ENCODE results near the gene MAP3K8. TPM values are rescaled to one million over a fixed set of nuclear protein-coding genes. Genes with fewer than 3 reads are reported as not detected.
A peak's percentile ranks its signal among the peaks of the same experiment; 100 is the strongest.

Gene MAP3K8
- total and polyA plus RNA-seq, 3 donors from 2014 or later, result 3.1 to 10.4 (median 5.2) TPM

DNA sequence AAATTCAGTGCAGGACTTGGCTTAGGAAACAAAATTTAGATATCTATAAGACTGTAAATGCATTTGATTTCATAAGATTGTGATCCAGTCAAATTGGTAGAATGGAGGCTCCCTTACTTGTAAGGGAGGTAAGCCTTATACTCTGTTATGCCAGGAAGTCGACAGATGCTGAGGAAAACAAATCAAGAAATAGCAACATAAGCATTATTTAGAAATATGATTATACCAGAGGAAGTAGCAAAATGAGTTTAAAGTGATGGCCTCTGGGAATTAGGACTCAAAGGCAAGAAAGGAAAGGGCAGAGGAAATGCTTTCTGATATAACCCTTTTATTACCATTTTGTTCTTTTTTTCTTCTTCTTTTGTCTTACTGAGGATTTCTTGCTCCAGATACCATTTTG lies 44.4 kb upstream of the MAP3K8 start:
- no peaks in the 10 kb centered on the region for H3K9me3 ChIP-seq
- intact Hi-C loops (cut with DNase I; ENCODE audit: low total_unique reads), result no loop called here
- TF ChIP-seq, protein P1, sequence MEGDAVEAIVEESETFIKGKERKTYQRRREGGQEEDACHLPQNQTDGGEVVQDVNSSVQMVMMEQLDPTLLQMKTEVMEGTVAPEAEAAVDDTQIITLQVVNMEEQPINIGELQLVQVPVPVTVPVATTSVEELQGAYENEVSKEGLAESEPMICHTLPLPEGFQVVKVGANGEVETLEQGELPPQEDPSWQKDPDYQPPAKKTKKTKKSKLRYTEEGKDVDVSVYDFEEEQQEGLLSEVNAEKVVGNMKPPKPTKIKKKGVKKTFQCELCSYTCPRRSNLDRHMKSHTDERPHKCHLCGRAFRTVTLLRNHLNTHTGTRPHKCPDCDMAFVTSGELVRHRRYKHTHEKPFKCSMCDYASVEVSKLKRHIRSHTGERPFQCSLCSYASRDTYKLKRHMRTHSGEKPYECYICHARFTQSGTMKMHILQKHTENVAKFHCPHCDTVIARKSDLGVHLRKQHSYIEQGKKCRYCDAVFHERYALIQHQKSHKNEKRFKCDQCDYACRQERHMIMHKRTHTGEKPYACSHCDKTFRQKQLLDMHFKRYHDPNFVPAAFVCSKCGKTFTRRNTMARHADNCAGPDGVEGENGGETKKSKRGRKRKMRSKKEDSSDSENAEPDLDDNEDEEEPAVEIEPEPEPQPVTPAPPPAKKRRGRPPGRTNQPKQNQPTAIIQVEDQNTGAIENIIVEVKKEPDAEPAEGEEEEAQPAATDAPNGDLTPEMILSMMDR (IDR thresholded peaks at IDR 0.05), result no peak
- TF ChIP-seq POLR2A (IDR thresholded peaks at IDR 0.05), result no peak
- no peak overlapping the region for H3K27ac ChIP-seq
- no peaks in the 10 kb centered on the region for H3K36me3 ChIP-seq (ENCODE audit: low read depth, missing control alignments)
- no peak for DNase-seq
- 45 to 62% methylated on average over 1 of the region's 1 CpG for WGBS, 2 donors
- no peaks in the 10 kb centered on the region for H3K27me3 ChIP-seq
- H3K4me1 ChIP-seq, result no peaks in the 10 kb centered on the region
- H3K4me3 ChIP-seq, result no peak overlapping the region

DNA sequence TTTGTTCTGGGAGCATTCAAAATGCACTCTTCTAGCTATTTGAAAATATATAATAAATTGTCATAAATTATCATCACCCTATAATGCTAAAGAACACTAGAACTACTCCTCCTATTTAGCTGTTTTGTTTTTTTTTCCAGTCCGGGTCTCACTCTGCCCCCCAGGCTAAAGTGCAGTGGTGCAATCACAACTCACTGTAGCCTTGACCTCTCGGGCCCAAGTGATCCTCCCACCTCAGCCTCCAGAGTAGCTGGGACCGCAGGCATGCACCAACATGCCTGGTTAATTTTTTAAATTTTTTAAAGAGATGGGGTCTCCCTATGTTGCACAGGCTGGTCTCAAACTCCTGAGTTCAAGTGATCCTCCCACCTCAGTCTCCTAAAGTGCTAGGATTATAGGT lies 43.8 kb upstream of the MAP3K8 start:
- no peak overlapping the region for H3K27ac ChIP-seq

DNA sequence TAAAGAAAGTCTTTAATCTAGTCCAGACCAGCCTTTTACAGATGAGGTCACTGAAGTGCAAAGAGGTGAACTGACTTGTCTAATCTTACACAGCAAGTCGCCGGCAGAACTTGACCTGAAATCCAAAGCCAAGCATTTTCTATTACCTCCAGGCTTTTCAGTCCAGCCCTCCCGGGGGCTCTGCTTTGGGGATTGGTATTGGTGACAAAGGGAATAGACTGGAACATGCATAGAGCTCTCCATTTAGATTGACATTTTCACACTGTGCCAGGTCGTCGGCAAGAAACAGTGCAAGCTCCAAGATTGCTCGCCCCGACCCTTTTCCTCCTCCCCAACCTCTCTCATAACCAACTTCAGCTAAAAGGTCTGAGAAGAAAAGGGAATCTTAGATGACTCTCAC lies 42.7 kb upstream of the MAP3K8 start:
- no peaks in the 10 kb centered on the region for H3K36me3 ChIP-seq (ENCODE audit: low read depth, missing control alignments)
- H3K9me3 ChIP-seq, result no peaks in the 10 kb centered on the region
- 86 to 87% methylated on average over 7 of the region's 7 CpGs for WGBS, 2 donors
- no peak for DNase-seq
- no peak overlapping the region for H3K4me3 ChIP-seq
- TF ChIP-seq, protein P1 (IDR thresholded peaks at IDR 0.05), result no peak
- no peak for TF ChIP-seq POLR2A (IDR thresholded peaks at IDR 0.05)
- H3K27ac ChIP-seq, result no peak overlapping the region
- no peaks in the 10 kb centered on the region for H3K27me3 ChIP-seq
- intact Hi-C loops (cut with DNase I; ENCODE audit: low total_unique reads), result loop anchor here (10.0 kb wide), 1 partner anchor 144 kb away; no protein-coding TSS in a partner anchor
- H3K4me1 ChIP-seq, result no peaks in the 10 kb centered on the region

More for the DNA sequence above, 43.8 kb upstream of the MAP3K8 start:
- TF ChIP-seq, protein P1 (IDR thresholded peaks at IDR 0.05), result no peak
- TF ChIP-seq POLR2A (IDR thresholded peaks at IDR 0.05), result no peak
- WGBS, 2 donors, result 64 to 72% methylated on average over 3 of the region's 3 CpGs
- H3K27me3 ChIP-seq, result no peaks in the 10 kb centered on the region
- no peaks in the 10 kb centered on the region for H3K36me3 ChIP-seq (ENCODE audit: low read depth, missing control alignments)
- no peak overlapping the region for H3K4me3 ChIP-seq
- intact Hi-C loops (cut with DNase I; ENCODE audit: low total_unique reads), result loop anchor here (10.0 kb wide), 1 partner anchor 145 kb away; no protein-coding TSS in a partner anchor
- no peak for DNase-seq
- no peaks in the 10 kb centered on the region for H3K9me3 ChIP-seq
- no peaks in the 10 kb centered on the region for H3K4me1 ChIP-seq

DNA sequence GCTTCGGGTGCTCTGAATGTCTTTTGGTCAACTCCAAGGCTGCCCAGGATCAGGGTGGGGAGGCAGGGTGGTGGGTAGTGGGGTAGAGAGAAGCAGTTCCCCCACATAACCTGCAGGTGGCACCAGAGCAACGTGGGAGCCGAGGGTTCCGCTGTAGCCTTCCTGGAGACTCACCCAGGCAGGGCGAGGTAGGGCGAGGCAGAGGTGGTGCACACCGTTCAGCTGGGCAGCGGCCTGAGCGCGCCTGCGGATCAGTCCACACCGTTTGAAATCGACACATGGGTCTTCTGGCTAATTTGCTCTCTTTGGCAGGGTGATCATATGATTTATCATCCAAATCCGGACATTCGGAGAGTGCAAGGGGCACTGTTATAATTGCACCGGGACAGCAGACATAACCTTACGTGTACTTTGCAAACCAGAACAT lies 41.4 kb upstream of the MAP3K8 start:
- Histone ChIP-seq H3K27ac (no peak overlapping the region), H3K4me3 (peak overlapping the region in 1 of 2 donors; percentile 8), H3K4me1 (no peaks in the 10 kb centered on the region), H3K27me3 (no peaks in the 10 kb centered on the region), H3K36me3 (ENCODE audit: low read depth, missing control alignments) (no peaks in the 10 kb centered on the region), H3K9me3 (no peaks in the 10 kb centered on the region)
- 5 to 9% methylated on average over 17 of the region's 17 CpGs for WGBS, 2 donors
- no peak for TF ChIP-seq POLR2A (IDR thresholded peaks at IDR 0.05)
- TF ChIP-seq, protein P1 (IDR thresholded peaks at IDR 0.05), result peak; percentile 68 to 88 (median 69)
- peak; percentile 81 for DNase-seq
- intact Hi-C loops (cut with DNase I; ENCODE audit: low total_unique reads), result loop anchor here (10.0 kb wide), 1 partner anchor 142 kb away; no protein-coding TSS in a partner anchor

DNA sequence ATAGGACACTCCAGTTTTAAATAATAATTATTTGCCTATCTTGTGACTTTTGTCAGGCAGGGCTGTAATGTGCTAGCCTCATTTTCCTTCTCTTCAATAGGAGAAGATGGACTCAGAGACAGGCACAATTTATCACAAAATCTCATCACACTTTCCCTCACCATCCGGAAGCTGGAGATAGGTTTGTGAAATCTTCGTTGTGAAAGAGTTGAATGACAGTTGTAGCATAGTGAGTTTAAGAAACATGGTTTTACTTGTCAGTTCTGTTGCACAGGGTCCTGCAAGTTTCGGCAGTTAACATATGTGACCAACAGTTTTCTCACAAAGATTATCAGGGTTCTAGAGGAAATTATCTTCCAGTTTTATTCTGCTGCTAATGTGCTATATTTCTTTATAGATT lies 37.7 kb upstream of the MAP3K8 start:
- Histone ChIP-seq H3K9me3 (no peaks in the 10 kb centered on the region), H3K36me3 (ENCODE audit: low read depth, missing control alignments) (no peaks in the 10 kb centered on the region), H3K4me1 (no peaks in the 10 kb centered on the region), H3K27ac (no peak overlapping the region), H3K4me3 (no peak overlapping the region), H3K27me3 (no peaks in the 10 kb centered on the region)
- 60 to 72% methylated on average over 3 of the region's 3 CpGs for WGBS, 2 donors
- no peak for TF ChIP-seq POLR2A (IDR thresholded peaks at IDR 0.05)
- TF ChIP-seq, protein P1 (IDR thresholded peaks at IDR 0.05), result no peak
- intact Hi-C loops (cut with DNase I; ENCODE audit: low total_unique reads), result loop anchor here (10.0 kb wide), 1 partner anchor 139 kb away; no protein-coding TSS in a partner anchor
- DNase-seq, result no peak

Data from testis (tissue), 3 donors.